SKM-1 treated with dmso at 0.1 percent for 144 hours (cell line): ENCODE results near the gene TRAF2.
"Not testable (repeated sequence)": the region's sequence is repeated elsewhere in the genome, so short reads cannot be mapped to it uniquely, and the experiment has no call there.

Experiments used
- DNase-seq: peaks from one replicate; lab custom pipeline; 2025; ENCODE audit not compliant: unreplicated experiment; lab: John Stamatoyannopoulos, UW

TRAF2 gene

GRCh38 chr9:136882109-136882946 is 4.0 kb upstream of the TRAF2 start:
- DNase-seq: no peak

GRCh38 chr9:136882947-136883283 is 3.4 kb upstream of the TRAF2 start:
- DNase-seq: not testable (repeated sequence)

GRCh38 chr9:136883670-136884069 is 2.6 kb upstream of the TRAF2 start:
- DNase-seq: not testable (repeated sequence)

- DNase-seq: peak; percentile 52
Measured at GRCh38 chr9:136886610-136887597, 588 bp downstream of the TRAF2 start.

GRCh38 chr9:136888454-136888853 is 2.1 kb downstream of the TRAF2 start:
- DNase-seq: no peak

GRCh38 chr9:136889858-136890257 is 3.5 kb downstream of the TRAF2 start:
- no peak for DNase-seq

- DNase-seq: no peak
Measured at GRCh38 chr9:136890661-136891060, 4.3 kb downstream of the TRAF2 start.

- no peak for DNase-seq
Measured at GRCh38 chr9:136896027-136896426, 9.7 kb downstream of the TRAF2 start.

- no peak for DNase-seq
Measured at GRCh38 chr9:136898483-136899100, 12.3 kb downstream of the TRAF2 start.

- no peak for DNase-seq
Measured at GRCh38 chr9:136899196-136899595, 12.9 kb downstream of the TRAF2 start.

GRCh38 chr9:136900556-136900955 is 14.2 kb downstream of the TRAF2 start:
- no peak for DNase-seq

- DNase-seq: no peak
Measured at GRCh38 chr9:136900988-136901515, 14.7 kb downstream of the TRAF2 start.

GRCh38 chr9:136901516-136902258 is 15.4 kb downstream of the TRAF2 start:
- no peak for DNase-seq

GRCh38 chr9:136902259-136902821 is 16.0 kb downstream of the TRAF2 start:
- no peak for DNase-seq

GRCh38 chr9:136903041-136903554 is 16.8 kb downstream of the TRAF2 start:
- no peak for DNase-seq

- no peak for DNase-seq
Measured at GRCh38 chr9:136906266-136906665, 19.9 kb downstream of the TRAF2 start.

- no peak for DNase-seq
Measured at GRCh38 chr9:136907011-136907914, 20.9 kb downstream of the TRAF2 start.

GRCh38 chr9:136910197-136910900 is 24.0 kb downstream of the TRAF2 start:
- DNase-seq: no peak
